PC-9 (cell line): ENCODE measurements around the gene HAPLN2.

Experiments
- CTCF ChIP-seq: fragments of 200-600 bp; sonication (generic); conservative IDR thresholded peaks from 2 replicates; pipeline ENCODE4 v1.6.1; 2017; ENCODE audit warnings: mixed run types, antibody characterized with exemption, mild to moderate bottlenecking, moderate library complexity
- EZH2 ChIP-seq: fragments of 200-600 bp; sonication (generic); IDR thresholded peaks from 2 replicates; pipeline ENCODE4 v1.8.0; 2017; ENCODE audit warnings: antibody characterized with exemption, low read depth

- TF ChIP-seq CTCF (no peak), EZH2 (no peak)
Measured at GRCh38 chr1:156629823-156630449, 10.7 kb downstream of the HAPLN2 start.
